NCI-H146 treated with DMSO at 0.1 percent for 48 hours (cell line): ENCODE results near the gene TINAG.

Source experiments
- DNase-seq: peaks from one replicate; lab custom pipeline; 2025; ENCODE audit not compliant: unreplicated experiment; lab: John Stamatoyannopoulos, UW

Gene TINAG

GRCh38 chr6:54426995-54427394, 118.8 kb downstream of the TINAG start:
- DNase-seq = no peak

- no peak for DNase-seq
Measured at GRCh38 chr6:54427396-54427937, 119.2 kb downstream of the TINAG start.

DNA sequence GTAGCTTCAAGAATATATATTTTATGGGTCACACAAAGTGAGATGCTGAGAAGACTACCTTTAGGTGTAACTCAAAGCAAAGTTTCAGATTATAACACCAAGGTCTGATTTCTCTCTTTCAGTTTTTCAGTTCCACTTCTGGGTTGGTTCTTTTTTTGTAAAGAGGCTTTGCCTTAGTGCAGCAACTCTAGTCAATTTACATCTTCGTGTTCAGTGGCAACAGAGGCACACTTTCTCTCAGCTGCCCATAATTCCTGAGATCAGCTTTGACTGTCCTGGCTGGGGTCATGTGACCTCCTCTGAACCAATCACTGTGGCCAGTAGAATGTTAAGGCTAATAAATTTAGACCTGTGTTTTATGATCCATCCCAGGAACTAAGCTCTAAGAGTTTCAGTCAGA, 120.2 kb downstream of the TINAG start:
- DNase-seq = no peak

GRCh38 chr6:54431466-54431865, 123.2 kb downstream of the TINAG start:
- no peak for DNase-seq
